ENCODE data around the gene NFIA. TPM values are rescaled to one million over a fixed set of nuclear protein-coding genes. Genes with fewer than 3 reads are reported as not detected.

The NFIA gene
- total RNA-seq, 4 donors from 2014 or later, result 32.0 to 160 (median 32.9) TPM

- H3K4me1 ChIP-seq, result peaks cover 0 to 37% (median 3%) of the 10 kb centered on the region in 4 donors
- H3K4me3 ChIP-seq, result no peak overlapping the region
- peaks cover 0 to 8% (median 0%) of the 10 kb centered on the region in 3 donors for H3K36me3 ChIP-seq
- peak; percentile 49 to 91 (median 67) for DNase-seq
- H3K27me3 ChIP-seq, result no peaks in the 10 kb centered on the region
- H3K9me3 ChIP-seq, result no peaks in the 10 kb centered on the region
- TF ChIP-seq CTCF (IDR thresholded peaks at IDR 0.05), result peak in 5 of 6 experiments; percentile 38 to 77 (median 67)
- TF ChIP-seq POLR2A (IDR thresholded peaks at IDR 0.05), result no peak
- peak overlapping the region in 3 of 4 donors; percentile 14 to 70 (median 36) for H3K27ac ChIP-seq
These were observed 371.0 kb downstream of the NFIA start for GRCh38 chr1:61453111-61453961.

- no peaks in the 10 kb centered on the region for H3K9me3 ChIP-seq
- TF ChIP-seq CTCF (IDR thresholded peaks at IDR 0.05) (no peak), POLR2A (IDR thresholded peaks at IDR 0.05) (no peak)
- no peaks in the 10 kb centered on the region for H3K27me3 ChIP-seq
- no peak overlapping the region for H3K4me3 ChIP-seq
- no peak for DNase-seq
- no peak overlapping the region for H3K27ac ChIP-seq
- peaks cover 0 to 8% (median 0%) of the 10 kb centered on the region in 3 donors for H3K36me3 ChIP-seq
- H3K4me1 ChIP-seq, result peaks cover 0 to 23% (median under 1%) of the 10 kb centered on the region in 4 donors
These were observed 373.0 kb downstream of the NFIA start for GRCh38 chr1:61455400-61455799.

GRCh38 chr1:61457526-61458040 is 375.2 kb downstream of the NFIA start:
- Histone ChIP-seq H3K4me3 (no peak overlapping the region), H3K9me3 (no peaks in the 10 kb centered on the region), H3K36me3 (peaks cover 0 to 8% (median 0%) of the 10 kb centered on the region in 3 donors), H3K27ac (no peak overlapping the region), H3K4me1 (peaks cover 0 to 11% (median 0%) of the 10 kb centered on the region in 4 donors), H3K27me3 (no peaks in the 10 kb centered on the region)
- DNase-seq, result no peak
- TF ChIP-seq CTCF (IDR thresholded peaks at IDR 0.05) (no peak), POLR2A (IDR thresholded peaks at IDR 0.05) (no peak)

- Histone ChIP-seq H3K36me3 (peaks cover 0 to 8% (median 0%) of the 10 kb centered on the region in 3 donors), H3K27ac (no peak overlapping the region), H3K4me3 (no peak overlapping the region), H3K4me1 (no peaks in the 10 kb centered on the region), H3K9me3 (no peaks in the 10 kb centered on the region), H3K27me3 (no peaks in the 10 kb centered on the region)
- DNase-seq, result no peak
- TF ChIP-seq POLR2A (IDR thresholded peaks at IDR 0.05) (no peak), CTCF (IDR thresholded peaks at IDR 0.05) (no peak)
These were observed 377.0 kb downstream of the NFIA start for GRCh38 chr1:61459345-61459744.

- Histone ChIP-seq H3K9me3 (no peaks in the 10 kb centered on the region), H3K27ac (no peak overlapping the region), H3K4me3 (no peak overlapping the region), H3K4me1 (no peaks in the 10 kb centered on the region), H3K36me3 (peaks cover 0 to 8% (median 0%) of the 10 kb centered on the region in 3 donors), H3K27me3 (no peaks in the 10 kb centered on the region)
- DNase-seq, result no peak
- TF ChIP-seq CTCF (IDR thresholded peaks at IDR 0.05), result no peak
- TF ChIP-seq POLR2A (IDR thresholded peaks at IDR 0.05), result no peak
These were observed 377.8 kb downstream of the NFIA start for GRCh38 chr1:61460191-61460590.

Data from Peyer's patch (tissue), 4 donors.